ENCODE measurements around the gene SMG5.

GRCh38 chr1:156232201-156232894 is 50.3 kb downstream of the SMG5 start:
- TF ChIP-seq GATA2 (IDR thresholded peaks at IDR 0.05; ENCODE audit: low read depth, low read length) (no peak), GATA3 (IDR thresholded peaks at IDR 0.05; ENCODE audit: low read depth, low read length) (no peak)
